Measurements from ENCODE around the gene CYP46A1.
A peak's percentile ranks its signal among the peaks of the same experiment; 100 is the strongest.

Gene CYP46A1

DNA sequence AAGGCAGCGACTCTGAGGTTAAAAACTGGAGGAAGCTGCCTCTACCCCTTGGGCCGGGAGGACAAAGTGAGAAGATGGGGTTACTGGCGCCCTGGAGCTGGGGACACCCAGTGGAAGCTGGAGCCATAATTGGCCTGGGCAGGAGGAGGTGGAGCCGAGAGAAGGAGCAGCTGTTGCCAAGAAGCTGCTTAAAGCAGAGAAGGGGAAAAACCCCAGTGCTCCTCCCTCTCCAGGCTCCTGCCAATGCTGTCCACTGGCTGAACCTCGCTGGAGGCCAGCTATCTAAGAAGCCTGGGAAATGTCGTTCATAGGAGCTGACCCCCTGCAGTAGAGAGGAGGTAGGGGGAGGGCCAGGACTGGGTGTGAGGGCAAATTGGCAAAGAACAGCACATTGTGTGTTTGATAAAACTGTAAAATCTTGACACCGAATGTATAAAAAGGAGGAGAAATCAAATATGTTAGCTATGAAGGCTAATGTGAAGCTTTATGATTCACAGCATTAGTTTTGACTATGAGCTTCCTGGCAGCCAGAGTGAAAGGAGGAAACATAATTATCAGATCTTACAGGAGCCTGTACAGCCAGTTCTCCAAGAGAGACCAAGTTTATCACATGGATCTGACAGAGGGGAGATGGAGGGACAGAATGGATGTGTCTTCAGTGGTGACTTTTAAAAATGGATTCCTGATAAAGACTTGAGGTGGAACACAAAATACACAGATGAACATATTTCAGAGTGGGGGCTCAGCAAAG lies 29.7 kb upstream of the CYP46A1 start:
- Mint-ChIP-seq H3K9me3 (no peaks in the 10 kb centered on the region), H3K27ac (peak overlapping the region in 2 of 3 experiments; percentile 43 to 58), H3K4me3 (no peak overlapping the region), H3K27me3 (ENCODE audit: low read depth) (peaks cover 17% of the 10 kb centered on the region), H3K36me3 (ENCODE audit: low read depth) (no peaks in the 10 kb centered on the region), H3K4me1 (peaks cover 18% of the 10 kb centered on the region)
- TF ChIP-seq CTCF (IDR thresholded peaks at IDR 0.05; ENCODE audit: unreplicated experiment in 3 of 3), result no peak

- H3K36me3 Mint-ChIP-seq (ENCODE audit: low read depth), result no peaks in the 10 kb centered on the region
- peaks cover 18% of the 10 kb centered on the region for H3K4me1 Mint-ChIP-seq
- no peak overlapping the region for H3K4me3 Mint-ChIP-seq
- no peaks in the 10 kb centered on the region for H3K9me3 Mint-ChIP-seq
- no peak for TF ChIP-seq CTCF (IDR thresholded peaks at IDR 0.05; ENCODE audit: unreplicated experiment in 3 of 3)
- H3K27ac Mint-ChIP-seq, result no peak overlapping the region
- peaks cover 24% of the 10 kb centered on the region for H3K27me3 Mint-ChIP-seq (ENCODE audit: low read depth)
Measured at GRCh38 chr14:99655521-99655920, 28.6 kb upstream of the CYP46A1 start.

GRCh38 chr14:99656171-99656570 lies 27.9 kb upstream of the CYP46A1 start:
- H3K36me3 Mint-ChIP-seq (ENCODE audit: low read depth), result peaks cover 2% of the 10 kb centered on the region
- peaks cover 31% of the 10 kb centered on the region for H3K27me3 Mint-ChIP-seq (ENCODE audit: low read depth)
- H3K4me1 Mint-ChIP-seq, result peaks cover 18% of the 10 kb centered on the region
- H3K27ac Mint-ChIP-seq, result no peak overlapping the region
- TF ChIP-seq CTCF (IDR thresholded peaks at IDR 0.05; ENCODE audit: unreplicated experiment in 3 of 3), result no peak
- no peak overlapping the region for H3K4me3 Mint-ChIP-seq
- no peaks in the 10 kb centered on the region for H3K9me3 Mint-ChIP-seq

GRCh38 chr14:99657645-99658155 lies 26.4 kb upstream of the CYP46A1 start:
- H3K27me3 Mint-ChIP-seq (ENCODE audit: low read depth), result peaks cover 37% of the 10 kb centered on the region
- H3K27ac Mint-ChIP-seq, result peak overlapping the region in 1 of 3 experiments; percentile 17
- H3K4me1 Mint-ChIP-seq, result peaks cover 18% of the 10 kb centered on the region
- no peak for TF ChIP-seq CTCF (IDR thresholded peaks at IDR 0.05; ENCODE audit: unreplicated experiment in 3 of 3)
- H3K36me3 Mint-ChIP-seq (ENCODE audit: low read depth), result peaks cover 4% of the 10 kb centered on the region
- H3K4me3 Mint-ChIP-seq, result no peak overlapping the region
- no peaks in the 10 kb centered on the region for H3K9me3 Mint-ChIP-seq

DNA sequence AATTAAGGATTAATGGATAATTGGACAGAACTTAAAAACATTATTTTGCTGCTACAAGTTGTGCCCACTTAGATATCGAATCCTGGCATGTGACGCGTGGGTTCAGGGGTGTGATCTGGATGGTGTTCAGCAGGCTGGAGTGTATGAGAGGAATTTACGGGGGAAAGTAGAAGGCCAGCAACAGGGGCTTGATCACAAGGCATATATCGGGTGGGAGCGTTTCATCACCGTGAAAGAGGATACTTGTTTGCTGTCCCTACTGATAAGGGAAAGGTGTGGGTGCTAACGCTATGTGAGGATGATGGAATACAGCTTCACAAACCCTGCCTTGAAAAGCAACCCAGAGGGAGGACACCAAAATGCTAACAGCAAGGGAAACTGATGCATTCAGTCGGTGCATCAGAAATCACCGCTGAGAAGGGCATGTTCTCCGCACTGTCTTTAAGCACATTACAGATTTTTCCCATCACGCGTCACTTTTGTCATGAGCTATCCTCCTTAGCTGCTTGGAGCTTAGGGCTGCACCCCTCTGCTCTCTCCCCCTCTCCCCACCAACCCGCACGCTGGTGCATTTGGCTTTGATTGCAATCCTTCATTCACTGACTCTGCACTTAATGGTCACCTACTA lies 25.8 kb upstream of the CYP46A1 start:
- TF ChIP-seq CTCF (IDR thresholded peaks at IDR 0.05; ENCODE audit: unreplicated experiment in 3 of 3), result no peak
- H3K4me3 Mint-ChIP-seq, result no peak overlapping the region
- peaks cover 4% of the 10 kb centered on the region for H3K36me3 Mint-ChIP-seq (ENCODE audit: low read depth)
- H3K27ac Mint-ChIP-seq, result peak overlapping the region in 1 of 3 experiments; percentile 20
- no peaks in the 10 kb centered on the region for H3K9me3 Mint-ChIP-seq
- peaks cover 18% of the 10 kb centered on the region for H3K4me1 Mint-ChIP-seq
- peaks cover 38% of the 10 kb centered on the region for H3K27me3 Mint-ChIP-seq (ENCODE audit: low read depth)

Data from nephron (organoid).